H1 (cell line): ENCODE results near the gene ATP6V1G1. TPM values are rescaled to one million over a fixed set of nuclear protein-coding genes. Genes with fewer than 3 reads are reported as not detected.

Experiments
- CHD7 ChIP-seq: fragments of 300-600 bp; sonication (generic); IDR thresholded peaks from 2 replicates; pipeline ENCODE4 v1.7.1; 2012; ENCODE audit warnings: low read length, moderate library complexity, mild to moderate bottlenecking, inconsistent platforms; ENCODE audit not compliant: insufficient replicate concordance
- HDAC2 ChIP-seq, 2 experiments: fragments of 300-600 bp in 1 of 2; sonication (generic) in 1 of 2; IDR thresholded peaks; 2 replicates each; pipeline ENCODE4 v1.6.1; 2011 to 2012; ENCODE audit warnings: low read depth in 2 of 2, low read length in 2 of 2, mild to moderate bottlenecking in 2 of 2, moderate library complexity in 2 of 2, borderline replicate concordance in 1 of 2, inconsistent platforms in 1 of 2
- JUND ChIP-seq: IDR thresholded peaks from 2 replicates; pipeline ENCODE4 v1.6.1; 2011; ENCODE audit warnings: mild to moderate bottlenecking, improper control_type of control experiment, low read length
- MAFK ChIP-seq: IDR thresholded peaks from 2 replicates; pipeline ENCODE4 v1.6.1; 2012; ENCODE audit warnings: low read depth, mild to moderate bottlenecking, improper control_type of control experiment, low read length
- RAD21 ChIP-seq, 2 experiments: IDR thresholded peaks in 1 of 2; conservative IDR thresholded peaks in 1 of 2; 2 replicates each; pipeline ENCODE4 v1.6.1; 2011; ENCODE audit warnings: low read depth in 2 of 2, low read length in 2 of 2, improper control_type of control experiment in 1 of 2, inconsistent platforms in 1 of 2, mild to moderate bottlenecking in 1 of 2, moderate library complexity in 1 of 2
- SIX5 ChIP-seq: IDR thresholded peaks from 2 replicates; pipeline ENCODE4 v1.6.1; 2011; ENCODE audit warnings: mild to moderate bottlenecking, low read depth, low read length
- SUZ12 ChIP-seq: fragments of 200-600 bp; sonication (generic); IDR thresholded peaks from 2 replicates; pipeline ENCODE4 v1.6.1; 2012; ENCODE audit warnings: mild to moderate bottlenecking, inconsistent platforms, low read length, moderate library complexity, mixed read lengths
- polyA plus RNA-seq, 7 experiments: library from polyadenylated mRNA; depleted of rRNA in 3 of 7; stranded (reverse) in 5 of 7; unstranded in 2 of 7; fragments of >200 nt in 5 of 7; fragments of 200-250 nt in 2 of 7; gene quantifications; 1 replicate in 5 of 7; 2 replicates in 1 of 7; 4 replicates in 1 of 7; pipeline versions ENCODE4 v1.2.1 to v1.2.3, GENCODE V29; 2011 to 2013; ENCODE audit warnings: missing spikeins in 2 of 7, mixed read lengths in 2 of 7
- total RNA-seq: library from RNA; stranded (reverse); fragmentation: NEBNext Ultra II Directional; extraction: Animal tissue kit (Norgen Biotek cat#: 25700); gene quantifications from 2 replicates; pipeline ENCODE4 v1.2.1, GENCODE V29; 2021

ATP6V1G1 gene
- total and polyA plus RNA-seq, 2 of the 8 experiments (the other 6 are each of a cell fraction or from before 2014, with no cell fraction given): 112 to 124 TPM

- TF ChIP-seq CHD7 (no peak), JUND (no peak), RAD21 (IDR thresholded peaks at IDR 0.05 in 1 of 2, conservative IDR thresholded peaks at IDR 0.05 in 1 of 2; ENCODE audit: low read depth in 2 of 2, low read length in 2 of 2) (no peak), MAFK (no peak), SUZ12 (no peak), SIX5 (no peak), HDAC2 (IDR thresholded peaks at IDR 0.05; ENCODE audit: borderline replicate concordance in 1 of 2, low read depth in 2 of 2, low read length in 2 of 2) (no peak)
- TF ChIP-seq, all 59 proteins: peak for 0
Measured at GRCh38 chr9:114558027-114558675, 29.4 kb upstream of the ATP6V1G1 start (continued).
